Head of caudate nucleus (tissue), 42 donors: ENCODE measurements around the gene OBSCN.

Experiments used
- DNase-seq, 42 donors: peaks; one replicate each; pipeline versions ENCODE4 v3.0.0 to v3.0.0-alpha.2; 2020 to 2021; ENCODE audit warnings: mixed read lengths in 7 of 42
- intact Hi-C: fragments of 100-400 bp; cut with DNase I; formaldehyde crosslinking; loops from one replicate; pipeline ENCODE4 v1.15.0; 2022

Gene OBSCN

GRCh38 chr1:228370941-228371740 is 163.3 kb downstream of the OBSCN start:
- intact Hi-C loops: no loop called here
- peak in 1 of 42 donors; percentile 3 for DNase-seq

- intact Hi-C loops: no loop called here
- DNase-seq: peak in 1 of 42 donors; percentile 1
Observed at GRCh38 chr1:228371741-228372182, 163.9 kb downstream of the OBSCN start.

- intact Hi-C loops: no loop called here
- DNase-seq: peak in 1 of 42 donors; percentile 2
Observed at GRCh38 chr1:228372183-228373003, 164.5 kb downstream of the OBSCN start.

- peak in 1 of 42 donors; percentile 2 for DNase-seq
- intact Hi-C loops: no loop called here
Observed at GRCh38 chr1:228373004-228373680, 165.3 kb downstream of the OBSCN start.

GRCh38 chr1:228373681-228374571 is 166.1 kb downstream of the OBSCN start:
- intact Hi-C loops: no loop called here
- peak in 1 of 42 donors; percentile 1 for DNase-seq

GRCh38 chr1:228374711-228375577 is 167.1 kb downstream of the OBSCN start:
- intact Hi-C loops: no loop called here
- DNase-seq: peak in 41 of 42 donors; percentile 38 to 90 (median 73)

GRCh38 chr1:228375578-228376261 is 167.9 kb downstream of the OBSCN start:
- DNase-seq: no peak
- intact Hi-C loops: no loop called here

- intact Hi-C loops: no loop called here
- no peak for DNase-seq
Observed at GRCh38 chr1:228376262-228376628, 168.4 kb downstream of the OBSCN start.

- intact Hi-C loops: no loop called here
- DNase-seq: no peak
Observed at GRCh38 chr1:228376651-228377631, 169.1 kb downstream of the OBSCN start.

GRCh38 chr1:228377664-228378089 is 169.8 kb downstream of the OBSCN start:
- intact Hi-C loops: no loop called here
- no peak for DNase-seq

GRCh38 chr1:228378090-228378872 is 170.4 kb downstream of the OBSCN start:
- DNase-seq: peak in 41 of 42 donors; percentile 15 to 76 (median 53)

GRCh38 chr1:228378873-228379460 is 171.1 kb downstream of the OBSCN start:
- no peak for DNase-seq
- intact Hi-C loops: no loop called here

More at GRCh38 chr1:228378090-228378872, 170.4 kb downstream of the OBSCN start:
- intact Hi-C loops: no loop called here

- intact Hi-C loops: no loop called here
Observed at GRCh38 chr1:228379666-228380065, 171.8 kb downstream of the OBSCN start.

GRCh38 chr1:228381356-228381755 is 173.5 kb downstream of the OBSCN start:
- DNase-seq: no peak
- intact Hi-C loops: no loop called here

More at GRCh38 chr1:228379666-228380065, 171.8 kb downstream of the OBSCN start:
- DNase-seq: no peak

GRCh38 chr1:228383773-228384172 is 175.9 kb downstream of the OBSCN start:
- no peak for DNase-seq
- intact Hi-C loops: no loop called here
